ENCODE results near the gene SLC9B2.

DNA sequence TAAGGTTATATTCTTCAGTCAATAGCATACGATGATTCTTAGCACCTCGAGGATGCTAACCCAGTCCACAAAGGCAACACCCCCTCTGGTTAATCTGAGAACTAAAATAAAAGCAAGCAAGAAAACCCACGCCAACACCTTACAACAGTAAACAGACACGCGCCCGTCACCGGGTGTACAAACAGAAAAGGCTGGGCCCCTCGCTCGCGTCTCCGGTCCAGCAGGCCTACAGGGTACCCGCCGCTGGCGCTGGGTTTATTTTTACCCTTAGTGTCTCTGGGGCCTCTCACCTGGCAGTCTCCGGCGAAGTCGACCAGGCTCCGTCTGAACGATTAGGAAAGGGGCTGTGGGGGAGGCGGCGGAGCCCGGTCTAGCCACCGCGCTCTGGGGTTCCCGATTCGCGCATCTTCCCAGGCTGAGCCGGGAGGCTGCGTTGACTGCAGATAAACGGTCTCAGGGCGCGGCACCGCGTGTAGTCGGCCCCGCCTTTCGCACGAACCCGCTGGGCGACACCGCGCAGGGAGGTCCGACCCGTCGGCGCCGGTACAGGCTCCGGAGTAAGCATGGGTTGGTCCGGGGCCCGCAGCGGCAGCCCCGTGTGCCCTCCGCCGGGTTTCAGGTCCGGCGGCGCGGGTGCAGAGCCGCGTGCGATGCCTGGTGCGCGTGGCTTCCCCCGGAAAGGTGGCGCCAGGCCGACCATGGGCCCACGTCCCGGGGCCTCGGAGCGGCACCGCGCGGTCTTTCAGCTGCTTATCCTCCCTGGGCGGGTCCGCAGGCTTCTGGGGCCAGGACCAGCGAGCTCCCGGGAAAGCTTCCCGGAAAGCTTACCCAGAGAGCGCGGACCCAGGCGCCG lies 441 bp downstream of the SLC9B2 start:
- peak; percentile 9 for TF ChIP-seq POLR2A (IDR thresholded peaks at IDR 0.05; ENCODE audit: extremely low read depth, insufficient read length)
- TF ChIP-seq, protein P1, sequence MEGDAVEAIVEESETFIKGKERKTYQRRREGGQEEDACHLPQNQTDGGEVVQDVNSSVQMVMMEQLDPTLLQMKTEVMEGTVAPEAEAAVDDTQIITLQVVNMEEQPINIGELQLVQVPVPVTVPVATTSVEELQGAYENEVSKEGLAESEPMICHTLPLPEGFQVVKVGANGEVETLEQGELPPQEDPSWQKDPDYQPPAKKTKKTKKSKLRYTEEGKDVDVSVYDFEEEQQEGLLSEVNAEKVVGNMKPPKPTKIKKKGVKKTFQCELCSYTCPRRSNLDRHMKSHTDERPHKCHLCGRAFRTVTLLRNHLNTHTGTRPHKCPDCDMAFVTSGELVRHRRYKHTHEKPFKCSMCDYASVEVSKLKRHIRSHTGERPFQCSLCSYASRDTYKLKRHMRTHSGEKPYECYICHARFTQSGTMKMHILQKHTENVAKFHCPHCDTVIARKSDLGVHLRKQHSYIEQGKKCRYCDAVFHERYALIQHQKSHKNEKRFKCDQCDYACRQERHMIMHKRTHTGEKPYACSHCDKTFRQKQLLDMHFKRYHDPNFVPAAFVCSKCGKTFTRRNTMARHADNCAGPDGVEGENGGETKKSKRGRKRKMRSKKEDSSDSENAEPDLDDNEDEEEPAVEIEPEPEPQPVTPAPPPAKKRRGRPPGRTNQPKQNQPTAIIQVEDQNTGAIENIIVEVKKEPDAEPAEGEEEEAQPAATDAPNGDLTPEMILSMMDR (IDR thresholded peaks at IDR 0.05; ENCODE audit: low read depth, low read length) = no peak
